Smooth muscle cell (in vitro differentiated cells): Measurements from ENCODE around the gene MACC1. TPM values are rescaled to one million over a fixed set of nuclear protein-coding genes. Genes with fewer than 3 reads are reported as not detected.

Source experiments
- DNase-seq: peaks from one replicate; lab custom pipeline; 2025; ENCODE audit not compliant: unreplicated experiment; lab: John Stamatoyannopoulos, UW
- H2AFZ ChIP-seq: fragments of 200-600 bp; sonication (generic); 2 replicates; pipeline ENCODE4 v1.6.0; 2016; ENCODE audit warnings: antibody characterized with exemption, low read depth, mild to moderate bottlenecking
- H3F3A ChIP-seq: fragments of 200-600 bp; sonication (generic); 2 replicates; pipeline ENCODE4 v1.6.0; 2017; ENCODE audit warnings: antibody characterized with exemption, low read depth
- H3K27ac ChIP-seq: fragments of 200-600 bp; sonication (generic); 2 replicates; pipeline ENCODE4 v1.5.1; 2016; ENCODE audit warnings: low read depth, mild to moderate bottlenecking
- H3K27me3 ChIP-seq: fragments of 200-600 bp; sonication (generic); 2 replicates; pipeline ENCODE4 v1.6.1; 2016; ENCODE audit warnings: low read depth, mild to moderate bottlenecking
- H3K36me3 ChIP-seq: fragments of 200-600 bp; sonication (generic); 2 replicates; pipeline ENCODE4 v1.5.1; 2016; ENCODE audit warnings: low read depth
- H3K4me1 ChIP-seq: fragments of 200-600 bp; sonication (generic); 2 replicates; pipeline ENCODE4 v1.5.1; 2016; ENCODE audit warnings: low read depth
- H3K4me2 ChIP-seq: fragments of 200-600 bp; sonication (generic); 2 replicates; pipeline ENCODE4 v1.6.0; 2016; ENCODE audit warnings: mild to moderate bottlenecking
- H3K4me3 ChIP-seq: fragments of 200-600 bp; sonication (generic); 2 replicates; pipeline ENCODE4 v1.5.1; 2016; ENCODE audit warnings: mild to moderate bottlenecking
- H3K79me2 ChIP-seq: fragments of 200-600 bp; sonication (generic); 2 replicates; pipeline ENCODE4 v1.6.0; 2016; ENCODE audit warnings: low read depth, mild to moderate bottlenecking
- H3K9ac ChIP-seq: fragments of 200-600 bp; sonication (generic); 2 replicates; pipeline ENCODE4 v1.6.0; 2016; ENCODE audit warnings: low read depth
- H3K9me3 ChIP-seq: fragments of 200-600 bp; sonication (generic); replicated peaks from 2 replicates; pipeline ENCODE4 v1.5.1; 2016; ENCODE audit warnings: low read depth
- H4K20me1 ChIP-seq: fragments of 200-600 bp; sonication (generic); 2 replicates; pipeline ENCODE4 v1.6.0; 2016; ENCODE audit warnings: low read depth
- WGBS: methylation state at CpG from one replicate; pipeline ENCODE4 v1.1.7; 2016; ENCODE audit warnings: low lambda C conversion rate; 5-methylcytosine and 5-hydroxymethylcytosine counted together
- polyA plus RNA-seq: library from polyadenylated mRNA; unstranded; fragments of >200 nt; fragmentation: Nextera tagmentation; extraction: Ambion mirVana; gene quantifications from 2 replicates; pipeline ENCODE4 v1.2.1, GENCODE V29; 2016
- total RNA-seq: library from RNA; depleted of rRNA; stranded (reverse); fragments of >200 nt; gene quantifications from 2 replicates; pipeline ENCODE4 v1.2.3, GENCODE V29; 2014
- TF ChIP-seq, protein P1 (sequence below): fragments of 200-600 bp; sonication (generic); IDR thresholded peaks from 2 replicates; pipeline ENCODE4 v1.5.1; 2017; ENCODE audit warnings: borderline replicate concordance, mild to moderate bottlenecking, antibody characterized with exemption; ENCODE audit not compliant: insufficient read depth, poor library complexity, severe bottlenecking

MACC1 gene
- total and polyA plus RNA-seq, 2 experiments from 2014 or later, result 1.3 TPM; not detected in 1

DNA sequence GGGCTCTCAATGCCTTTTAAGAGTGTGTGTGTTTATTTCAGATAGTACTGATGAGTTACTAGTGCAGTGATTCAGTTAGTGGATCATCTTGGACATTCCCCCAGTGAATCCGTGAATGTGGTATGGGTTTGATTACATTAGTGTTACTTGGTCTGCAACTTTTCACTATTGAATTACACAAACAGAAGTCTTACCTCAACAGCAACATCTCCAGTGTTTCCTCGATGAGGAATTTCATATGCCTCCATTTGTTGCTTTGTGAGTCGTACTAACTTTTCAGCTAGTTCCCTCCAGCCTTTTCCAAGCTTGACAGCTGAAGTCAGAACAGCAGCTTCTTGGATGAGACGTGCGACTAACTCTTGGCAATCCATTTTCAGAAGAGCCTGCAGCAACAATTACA is 63.2 kb downstream of the MACC1 start:
- H2AFZ ChIP-seq, result no peak overlapping the region
- no peak overlapping the region for H3K4me3 ChIP-seq
- no peaks in the 10 kb centered on the region for H4K20me1 ChIP-seq
- no peak overlapping the region for H3K27ac ChIP-seq
- 36% methylated on average over 5 of the region's 5 CpGs for WGBS
- TF ChIP-seq, protein P1, sequence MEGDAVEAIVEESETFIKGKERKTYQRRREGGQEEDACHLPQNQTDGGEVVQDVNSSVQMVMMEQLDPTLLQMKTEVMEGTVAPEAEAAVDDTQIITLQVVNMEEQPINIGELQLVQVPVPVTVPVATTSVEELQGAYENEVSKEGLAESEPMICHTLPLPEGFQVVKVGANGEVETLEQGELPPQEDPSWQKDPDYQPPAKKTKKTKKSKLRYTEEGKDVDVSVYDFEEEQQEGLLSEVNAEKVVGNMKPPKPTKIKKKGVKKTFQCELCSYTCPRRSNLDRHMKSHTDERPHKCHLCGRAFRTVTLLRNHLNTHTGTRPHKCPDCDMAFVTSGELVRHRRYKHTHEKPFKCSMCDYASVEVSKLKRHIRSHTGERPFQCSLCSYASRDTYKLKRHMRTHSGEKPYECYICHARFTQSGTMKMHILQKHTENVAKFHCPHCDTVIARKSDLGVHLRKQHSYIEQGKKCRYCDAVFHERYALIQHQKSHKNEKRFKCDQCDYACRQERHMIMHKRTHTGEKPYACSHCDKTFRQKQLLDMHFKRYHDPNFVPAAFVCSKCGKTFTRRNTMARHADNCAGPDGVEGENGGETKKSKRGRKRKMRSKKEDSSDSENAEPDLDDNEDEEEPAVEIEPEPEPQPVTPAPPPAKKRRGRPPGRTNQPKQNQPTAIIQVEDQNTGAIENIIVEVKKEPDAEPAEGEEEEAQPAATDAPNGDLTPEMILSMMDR, result no peak
- H3K9me3 ChIP-seq, result no peaks in the 10 kb centered on the region
- no peaks in the 10 kb centered on the region for H3K4me1 ChIP-seq
- H3K27me3 ChIP-seq, result no peaks in the 10 kb centered on the region
- H3K9ac ChIP-seq, result no peak overlapping the region
- peak overlapping the region; percentile 42 for H3K4me2 ChIP-seq
- no peaks in the 10 kb centered on the region for H3K79me2 ChIP-seq
- no peak for DNase-seq
- H3K36me3 ChIP-seq, result no peaks in the 10 kb centered on the region
- no peaks in the 10 kb centered on the region for H3F3A ChIP-seq

DNA sequence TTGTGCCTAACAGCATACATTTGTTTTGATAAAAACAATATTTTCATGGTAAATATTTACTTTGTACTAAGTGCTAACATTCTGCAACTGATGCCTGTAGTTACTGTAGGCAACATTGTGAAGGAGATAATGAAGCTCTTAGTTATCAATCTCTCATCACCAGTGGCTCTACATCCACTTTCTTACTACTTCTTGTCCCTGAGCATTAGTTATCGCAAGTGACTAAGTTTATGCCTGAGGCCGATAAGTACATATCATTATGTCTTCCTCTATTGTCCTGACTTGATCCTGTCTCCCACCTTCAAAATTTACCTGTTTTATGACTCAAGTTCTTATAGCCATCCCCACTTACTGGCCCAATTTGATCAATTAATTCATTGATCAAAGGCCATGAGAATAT is 63.6 kb downstream of the MACC1 start:
- 63% methylated on average over 2 of the region's 2 CpGs for WGBS
- DNase-seq, result no peak
- peak overlapping the region; percentile 42 for H3K4me2 ChIP-seq
- no peaks in the 10 kb centered on the region for H3K4me1 ChIP-seq
- H4K20me1 ChIP-seq, result no peaks in the 10 kb centered on the region
- no peak overlapping the region for H3K4me3 ChIP-seq
- H2AFZ ChIP-seq, result no peak overlapping the region
- no peaks in the 10 kb centered on the region for H3F3A ChIP-seq
- TF ChIP-seq, protein P1, result no peak
- no peak overlapping the region for H3K9ac ChIP-seq
- H3K27ac ChIP-seq, result peak overlapping the region; percentile 24
- H3K27me3 ChIP-seq, result no peaks in the 10 kb centered on the region
- no peaks in the 10 kb centered on the region for H3K36me3 ChIP-seq
- H3K79me2 ChIP-seq, result no peaks in the 10 kb centered on the region
- no peaks in the 10 kb centered on the region for H3K9me3 ChIP-seq

DNA sequence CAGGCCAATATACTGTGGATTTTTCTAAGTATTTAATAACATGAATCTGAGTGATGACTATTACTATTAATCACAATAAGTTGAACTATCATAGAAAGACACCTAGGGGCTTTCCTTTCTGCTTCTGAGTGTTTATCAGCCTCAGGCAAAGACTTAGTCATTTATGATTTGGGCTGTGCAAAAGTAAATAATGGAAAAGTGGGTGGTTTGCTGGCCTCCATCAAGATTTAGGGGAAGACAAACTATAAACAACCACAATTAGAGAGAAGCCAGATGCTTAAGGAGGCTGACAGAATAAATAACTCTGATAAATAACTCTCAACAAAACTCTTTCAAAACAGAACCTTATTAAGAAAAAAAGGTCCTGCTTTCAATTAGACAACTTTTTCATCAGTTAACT is 64.7 kb downstream of the MACC1 start:
- no peaks in the 10 kb centered on the region for H3F3A ChIP-seq
- H3K27me3 ChIP-seq, result no peaks in the 10 kb centered on the region
- peak overlapping the region; percentile 24 for H3K27ac ChIP-seq
- H3K79me2 ChIP-seq, result no peaks in the 10 kb centered on the region
- H3K36me3 ChIP-seq, result no peaks in the 10 kb centered on the region
- DNase-seq, result no peak
- peak overlapping the region; percentile 42 for H3K4me2 ChIP-seq
- H3K9ac ChIP-seq, result no peak overlapping the region
- H3K4me3 ChIP-seq, result no peak overlapping the region
- TF ChIP-seq, protein P1, result no peak
- H3K9me3 ChIP-seq, result no peaks in the 10 kb centered on the region
- H3K4me1 ChIP-seq, result no peaks in the 10 kb centered on the region
- no peak overlapping the region for H2AFZ ChIP-seq
- H4K20me1 ChIP-seq, result no peaks in the 10 kb centered on the region

DNA sequence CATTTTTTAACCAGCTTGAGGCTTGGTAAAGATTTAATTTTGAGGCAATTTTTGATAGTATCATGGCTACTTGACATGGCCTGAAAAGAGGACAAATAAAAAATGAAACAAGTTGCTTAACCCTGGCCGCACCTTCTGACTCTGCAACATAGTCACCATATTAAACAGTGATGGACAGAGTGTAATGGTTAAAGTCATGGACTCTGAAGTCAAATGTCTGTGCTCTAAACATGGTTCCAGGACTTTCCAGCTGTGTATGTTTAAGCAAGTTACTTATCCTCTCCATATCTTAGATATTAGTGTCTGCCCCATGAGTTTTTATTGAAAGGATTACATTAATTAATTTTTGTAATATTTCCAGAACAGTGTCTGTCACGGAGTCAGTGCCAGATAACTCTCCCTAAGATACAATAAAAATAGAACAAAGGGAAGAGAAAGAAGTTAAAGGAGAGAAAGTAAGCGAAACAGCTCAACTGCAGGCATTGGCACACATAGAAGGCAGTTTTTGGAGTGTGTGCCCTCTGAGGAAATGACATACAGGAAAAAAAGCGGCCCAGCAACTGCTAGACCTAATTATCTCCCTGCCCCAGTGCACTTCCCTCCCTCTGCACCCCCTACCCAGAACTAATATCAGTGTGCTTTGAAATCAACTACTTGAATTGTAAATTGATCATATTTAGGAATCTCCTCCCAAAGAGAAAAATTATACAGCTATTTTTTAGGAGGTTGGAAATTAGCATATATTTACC is 65.3 kb downstream of the MACC1 start:
- Histone ChIP-seq H3K9ac (no peak overlapping the region), H3K4me1 (no peaks in the 10 kb centered on the region), H3K27ac (no peak overlapping the region), H3F3A (no peaks in the 10 kb centered on the region), H3K4me2 (no peak overlapping the region), H3K79me2 (no peaks in the 10 kb centered on the region), H3K27me3 (no peaks in the 10 kb centered on the region), H3K4me3 (no peak overlapping the region), H4K20me1 (no peaks in the 10 kb centered on the region), H2AFZ (no peak overlapping the region), H3K9me3 (no peaks in the 10 kb centered on the region), H3K36me3 (no peaks in the 10 kb centered on the region)
- no peak for DNase-seq
- WGBS, result 76% methylated on average over 4 of the region's 4 CpGs
- TF ChIP-seq, protein P1, result no peak
